Colon (tissue), 2 donors: ENCODE data around the gene ADAMTS17.

Source experiments
- FAIRE-seq: peaks from 2 replicates; lab custom pipeline; 2012; peaks lifted over from hg19 to GRCh38; lab: Jason Lieb, UNC
- donor health status: control.
- donor health status: control.

Gene ADAMTS17

DNA sequence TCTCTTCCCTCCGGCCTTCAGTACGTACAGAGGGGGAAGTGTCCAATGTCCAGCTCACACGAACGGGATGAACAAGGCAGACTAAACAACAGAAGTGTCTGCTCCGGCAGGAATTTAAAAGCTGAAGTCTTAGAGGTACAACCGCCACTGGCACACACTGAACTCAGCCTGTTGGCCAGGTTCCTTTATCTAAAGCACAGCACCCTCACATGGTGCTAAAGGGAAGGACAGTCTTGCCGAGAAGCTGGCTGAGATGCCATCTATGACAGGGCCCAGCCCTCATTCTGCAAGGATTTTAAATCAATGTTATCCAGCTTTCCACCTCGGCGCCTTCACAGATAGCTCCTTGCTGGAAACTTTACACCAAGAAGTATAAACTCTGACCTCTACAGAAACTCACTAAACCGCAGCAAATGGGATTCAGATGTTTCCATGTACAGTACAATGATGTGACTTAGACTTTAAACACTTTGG lies 2.8 kb downstream of the ADAMTS17 start:
- FAIRE-seq, result no peak

DNA sequence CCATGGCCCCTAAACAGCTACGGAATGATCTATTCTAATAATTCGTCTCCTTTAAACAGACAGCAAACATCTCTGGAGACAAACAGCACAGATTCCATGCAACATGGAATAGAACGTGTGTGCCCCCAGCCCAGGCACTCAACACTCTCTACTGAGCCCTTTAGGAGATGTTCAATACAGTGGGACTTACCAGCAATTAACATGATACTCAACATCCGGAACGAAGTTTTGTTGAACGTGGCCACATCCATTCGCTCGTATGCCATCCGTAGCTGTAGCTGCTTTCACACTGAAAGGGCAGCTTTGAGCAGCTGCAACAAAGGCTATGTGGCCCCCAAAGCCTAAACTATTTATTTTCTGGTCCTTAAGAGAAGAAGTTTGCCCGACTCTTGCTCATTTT lies 3.5 kb downstream of the ADAMTS17 start:
- no peak for FAIRE-seq

DNA sequence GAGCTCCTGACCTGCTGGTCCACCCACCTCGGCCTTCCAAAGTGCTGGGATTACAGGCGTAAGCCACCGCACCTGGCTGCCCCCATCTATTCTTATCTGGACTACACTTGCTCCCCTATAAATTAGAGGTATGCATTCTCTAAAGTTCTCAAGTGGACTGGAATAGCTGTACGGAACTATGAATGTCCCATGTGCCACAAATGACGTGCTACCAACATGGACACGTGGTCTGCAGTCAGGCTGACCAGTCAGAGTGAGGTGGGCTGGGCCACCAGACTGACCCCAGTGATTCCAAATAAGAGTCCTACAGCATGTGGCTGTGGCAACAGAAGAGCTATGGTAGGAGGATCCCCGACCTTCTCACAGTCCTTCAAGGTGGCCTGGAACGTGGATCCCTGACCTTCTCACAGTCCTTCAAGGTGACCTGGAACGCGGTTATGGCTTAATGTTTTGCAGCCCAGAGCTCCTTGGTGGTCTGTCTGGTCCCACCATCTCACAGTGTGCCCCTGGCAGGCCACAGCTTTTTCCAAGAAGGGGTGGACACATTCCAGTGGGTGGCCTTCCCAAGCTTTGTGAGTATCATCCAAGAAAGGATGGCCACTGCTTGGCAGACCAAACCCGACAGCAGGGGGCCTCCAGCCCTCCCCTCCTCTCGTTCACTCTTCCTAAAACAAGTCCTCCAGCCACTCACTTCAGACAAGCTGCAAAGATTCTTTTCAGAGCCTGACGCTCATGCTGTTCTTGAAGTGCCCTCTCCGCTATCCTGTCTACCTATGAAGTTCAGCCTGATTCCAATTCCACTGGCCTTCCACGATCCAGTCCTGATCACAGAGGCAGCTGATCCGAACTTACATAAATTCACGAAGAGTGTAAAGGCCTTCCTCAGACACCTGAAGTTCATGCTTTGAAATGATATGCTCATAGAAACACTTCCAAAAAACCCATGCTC lies 4.4 kb downstream of the ADAMTS17 start:
- no peak for FAIRE-seq

DNA sequence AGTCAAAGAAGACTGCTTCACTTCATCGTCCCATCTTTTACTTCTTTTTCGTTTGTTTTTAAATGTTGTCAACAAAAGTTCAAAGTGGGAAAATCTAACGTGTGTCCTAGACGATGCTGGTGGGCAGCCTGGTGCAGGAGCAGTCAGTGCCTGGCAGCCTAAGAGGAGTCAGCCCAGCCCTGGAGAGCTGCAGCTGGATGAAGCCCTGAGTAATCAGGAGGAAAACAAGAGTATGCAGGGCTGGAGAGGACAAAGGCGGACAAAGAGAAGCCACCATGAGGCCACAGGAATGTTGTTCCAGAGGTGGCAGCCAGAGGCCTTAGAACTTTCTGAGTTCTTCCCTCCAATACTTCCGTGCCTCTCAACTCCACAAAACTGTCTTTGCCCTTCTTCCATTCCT lies 5.7 kb downstream of the ADAMTS17 start:
- FAIRE-seq, result no peak

DNA sequence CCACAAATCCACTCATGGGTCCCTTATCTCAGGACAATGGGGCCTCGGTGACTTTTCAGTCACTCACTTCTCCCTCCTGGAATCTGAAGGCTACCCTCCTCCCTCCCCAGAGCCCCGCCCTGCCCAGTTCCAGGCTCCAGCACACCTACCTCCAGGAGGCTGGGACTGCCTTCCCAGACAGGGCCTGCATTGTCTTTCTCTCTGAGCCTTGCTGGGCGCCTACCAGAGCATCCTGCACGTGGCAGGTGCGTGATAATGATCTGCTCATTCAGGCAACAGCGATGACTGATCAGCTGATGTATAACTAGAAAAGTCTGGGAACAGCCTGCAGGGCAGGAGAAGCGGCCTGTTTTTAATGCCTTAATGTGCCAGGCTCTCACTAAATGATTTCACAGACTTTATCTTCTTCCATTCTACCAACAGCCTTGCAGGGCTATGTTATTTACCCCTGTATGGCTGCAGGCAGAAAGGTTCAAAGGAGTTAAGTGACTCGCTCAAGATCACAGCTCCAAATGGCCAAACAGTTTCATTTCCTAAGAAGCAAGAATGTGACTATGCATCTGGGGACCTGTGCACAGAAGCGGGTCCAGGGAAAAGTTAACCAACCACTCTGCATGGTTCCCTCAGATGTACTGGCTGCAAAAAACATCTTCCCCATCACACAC lies 6.3 kb downstream of the ADAMTS17 start:
- no peak for FAIRE-seq

DNA sequence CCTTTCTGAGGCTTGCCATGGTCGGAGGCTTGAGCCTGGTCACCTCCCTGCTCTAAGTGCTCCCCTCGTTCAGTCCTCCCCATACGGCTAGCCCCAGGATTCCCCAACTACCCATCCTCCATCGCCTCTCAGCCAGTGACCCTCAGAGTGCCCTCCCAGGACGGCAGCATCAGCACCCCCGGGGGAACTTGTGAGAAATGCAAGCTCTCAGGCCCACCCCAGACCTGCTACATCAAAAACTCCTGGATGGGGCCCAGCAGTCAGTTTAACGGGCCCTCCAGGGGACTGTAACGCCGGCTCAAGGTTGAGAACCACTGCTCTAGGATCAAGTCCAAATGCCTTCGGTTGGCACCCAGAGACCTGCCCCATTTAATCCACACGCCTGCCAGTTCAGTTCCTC lies 6.9 kb downstream of the ADAMTS17 start:
- no peak for FAIRE-seq

DNA sequence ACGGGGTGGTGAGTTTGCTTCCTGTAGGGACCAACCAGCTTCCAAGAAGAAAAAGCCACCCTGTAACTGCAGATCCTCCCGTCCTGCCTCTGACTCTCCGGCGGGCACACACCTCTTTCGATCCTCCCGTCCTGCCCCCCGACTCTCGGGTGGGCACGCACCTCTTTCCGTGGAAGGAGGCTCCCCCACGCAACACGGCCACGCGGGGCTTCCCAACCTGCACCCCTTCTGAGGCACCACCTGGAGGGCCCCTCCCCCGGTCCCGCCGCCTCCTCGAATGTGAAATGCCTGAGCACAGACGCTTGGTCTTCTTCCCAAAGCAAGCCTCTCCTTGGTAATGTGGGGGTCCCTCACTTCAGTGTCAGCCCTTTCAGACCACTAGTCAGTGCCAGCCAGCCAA lies 7.3 kb downstream of the ADAMTS17 start:
- no peak for FAIRE-seq

DNA sequence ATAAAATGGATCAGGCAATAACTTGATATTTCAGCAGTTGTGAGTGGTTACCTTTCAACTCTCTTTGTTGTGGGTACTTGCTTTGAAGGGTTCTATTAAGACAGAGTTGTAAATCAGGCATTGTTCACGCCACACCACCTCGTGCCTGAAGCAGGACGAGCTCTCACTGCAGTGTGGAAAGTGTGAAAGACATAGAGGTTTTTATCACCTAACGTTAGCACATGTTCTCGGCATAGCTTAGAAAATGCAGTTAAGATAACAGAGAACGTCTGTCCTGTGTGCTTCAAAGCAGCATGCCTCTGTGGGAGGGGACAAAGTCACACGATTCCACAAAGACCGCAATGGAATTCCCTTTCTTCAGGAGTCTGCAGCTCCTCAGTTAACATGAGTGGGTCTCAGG lies 7.8 kb downstream of the ADAMTS17 start:
- FAIRE-seq, result no peak

DNA sequence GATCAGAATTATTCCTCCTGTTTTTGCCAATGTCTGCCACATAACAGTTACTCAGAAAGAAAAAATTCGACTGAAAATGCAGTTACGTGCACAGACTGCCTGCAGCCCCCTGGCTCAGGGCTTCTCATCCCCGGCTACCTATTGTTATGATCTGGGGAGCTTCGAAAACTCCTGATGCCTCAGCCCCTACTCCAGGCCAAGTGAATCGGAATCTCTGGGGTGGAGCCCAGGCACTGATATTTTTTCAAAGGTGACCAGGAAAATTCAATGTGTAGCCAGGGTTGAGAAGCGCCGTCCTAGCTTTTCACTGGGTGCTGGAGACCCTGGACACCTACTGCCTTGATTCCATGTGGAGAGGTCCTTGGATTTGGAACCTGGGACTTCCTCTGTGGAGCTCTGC lies 8.5 kb downstream of the ADAMTS17 start:
- no peak for FAIRE-seq

DNA sequence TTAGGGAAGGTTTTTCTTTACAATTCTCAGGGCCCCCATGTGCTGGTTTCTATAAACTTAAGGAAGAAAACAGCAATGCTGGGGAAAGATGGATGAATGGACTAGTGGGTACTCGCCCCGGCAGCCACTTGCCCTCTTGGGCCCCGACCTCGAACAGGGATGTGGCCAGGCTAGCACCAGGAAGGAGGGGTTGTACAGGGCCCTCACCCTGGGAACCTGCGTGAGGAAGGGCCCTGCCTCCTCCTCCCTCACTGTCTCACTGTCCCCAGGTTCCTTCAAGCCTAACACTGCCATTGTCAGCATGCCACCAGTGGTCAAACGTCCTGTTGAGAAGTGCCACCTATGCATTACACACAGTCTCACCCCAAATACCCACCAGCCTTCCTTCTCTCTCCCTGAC lies 9.1 kb downstream of the ADAMTS17 start:
- FAIRE-seq, result no peak

DNA sequence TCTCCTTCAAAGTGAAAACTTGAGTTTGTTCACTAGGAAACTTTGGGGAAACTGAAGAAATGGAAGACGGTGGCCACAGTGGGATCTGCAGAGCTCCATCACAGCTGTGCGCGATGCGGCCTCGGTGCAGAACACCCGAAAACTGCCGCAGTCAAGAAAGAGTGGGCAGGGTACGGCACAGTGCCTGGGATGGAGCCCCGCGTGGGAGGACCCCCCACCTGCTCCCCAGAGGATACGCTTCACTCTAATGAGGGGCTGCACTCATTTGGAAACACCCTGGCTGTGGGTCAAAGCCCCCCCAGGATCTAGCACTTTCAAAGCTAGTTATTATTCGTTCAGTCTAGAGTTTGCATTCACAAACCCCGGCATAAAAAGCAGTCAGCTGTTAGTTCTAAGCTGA lies 9.5 kb downstream of the ADAMTS17 start:
- no peak for FAIRE-seq

DNA sequence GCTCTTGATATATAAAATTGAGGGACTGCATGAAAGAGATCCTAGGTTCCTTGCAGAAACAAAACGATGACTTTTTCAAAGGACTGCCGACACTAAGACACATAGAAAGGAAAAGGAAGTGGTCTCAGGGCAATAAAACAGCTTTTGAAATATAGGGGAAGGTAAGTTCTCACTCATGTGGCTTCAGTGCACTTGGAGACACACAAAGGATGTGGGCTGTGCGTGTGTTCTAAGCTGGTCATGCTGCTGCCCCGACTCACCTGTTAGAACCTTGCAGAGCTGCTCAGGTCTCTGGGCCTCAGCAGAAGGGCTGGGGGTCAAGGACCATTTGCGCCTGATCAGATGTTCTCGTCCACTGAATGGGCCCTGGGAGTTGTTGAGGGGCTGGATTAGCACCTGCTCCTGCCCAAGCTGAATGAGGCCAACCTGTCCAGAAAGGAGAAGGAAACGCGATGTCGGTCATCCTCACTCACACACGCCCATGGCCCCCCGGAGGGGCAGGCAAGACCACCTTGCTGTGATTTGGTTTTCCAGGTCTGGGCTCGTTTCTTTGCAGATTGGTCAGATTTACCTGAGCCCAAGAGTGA lies 11.1 kb downstream of the ADAMTS17 start:
- FAIRE-seq, result no peak

DNA sequence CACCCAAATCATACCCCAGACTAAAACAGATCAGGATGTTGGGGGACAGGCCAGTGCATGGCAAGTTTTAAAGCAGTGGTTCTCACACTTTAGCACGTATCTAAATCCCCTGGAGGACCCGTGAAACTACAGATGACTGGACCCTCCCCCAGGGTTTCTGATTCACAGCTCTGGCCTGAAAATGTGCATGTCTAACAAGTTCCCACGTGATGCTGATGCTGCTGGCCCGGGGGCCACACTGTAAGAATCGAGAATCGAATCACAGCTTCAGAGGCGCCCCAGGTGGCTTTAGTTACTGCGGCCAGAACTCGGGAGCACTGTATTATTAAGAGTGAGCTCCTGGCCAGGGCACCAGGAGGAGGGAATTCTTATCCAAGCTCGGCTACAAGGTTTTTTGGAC lies 11.6 kb downstream of the ADAMTS17 start:
- no peak for FAIRE-seq

DNA sequence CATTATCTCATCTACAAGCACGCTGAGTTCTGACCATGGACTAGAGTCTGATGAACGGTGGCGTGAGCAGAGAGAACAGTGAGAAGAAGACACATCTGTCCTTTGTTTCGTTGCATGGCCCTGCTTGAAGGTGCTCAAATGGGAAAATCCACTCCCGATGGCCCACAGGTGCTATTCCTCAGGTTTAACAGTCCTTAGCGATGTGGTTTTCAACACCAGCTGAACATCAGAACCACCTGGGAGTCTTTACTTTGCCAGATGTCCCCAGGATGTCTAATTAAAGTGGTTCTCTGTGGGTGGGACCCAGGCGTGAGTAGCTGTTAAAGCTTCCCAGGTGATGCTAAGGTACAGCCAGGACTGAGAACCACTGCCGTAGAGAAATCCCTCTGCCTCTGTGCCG lies 13.0 kb downstream of the ADAMTS17 start:
- no peak for FAIRE-seq

DNA sequence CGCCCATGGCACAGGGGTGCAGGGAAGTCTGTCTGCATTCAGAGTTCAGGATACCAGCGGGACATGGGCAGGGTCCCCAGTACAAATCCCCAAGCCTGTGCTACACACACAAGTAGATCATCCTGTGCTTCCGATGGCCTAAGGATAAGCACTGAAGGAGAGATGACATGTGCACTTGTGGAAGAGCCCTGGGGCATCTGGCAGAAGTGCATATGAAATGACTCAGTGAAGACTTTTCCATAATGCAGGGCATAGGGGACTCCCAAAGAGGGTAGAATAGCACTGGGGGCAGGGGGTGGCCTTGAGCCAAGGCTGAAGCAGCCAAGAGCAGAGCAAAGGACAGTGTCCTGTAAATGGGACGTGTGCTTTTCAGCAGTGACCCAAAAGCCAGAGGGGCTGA lies 22.9 kb downstream of the ADAMTS17 start:
- no peak for FAIRE-seq

DNA sequence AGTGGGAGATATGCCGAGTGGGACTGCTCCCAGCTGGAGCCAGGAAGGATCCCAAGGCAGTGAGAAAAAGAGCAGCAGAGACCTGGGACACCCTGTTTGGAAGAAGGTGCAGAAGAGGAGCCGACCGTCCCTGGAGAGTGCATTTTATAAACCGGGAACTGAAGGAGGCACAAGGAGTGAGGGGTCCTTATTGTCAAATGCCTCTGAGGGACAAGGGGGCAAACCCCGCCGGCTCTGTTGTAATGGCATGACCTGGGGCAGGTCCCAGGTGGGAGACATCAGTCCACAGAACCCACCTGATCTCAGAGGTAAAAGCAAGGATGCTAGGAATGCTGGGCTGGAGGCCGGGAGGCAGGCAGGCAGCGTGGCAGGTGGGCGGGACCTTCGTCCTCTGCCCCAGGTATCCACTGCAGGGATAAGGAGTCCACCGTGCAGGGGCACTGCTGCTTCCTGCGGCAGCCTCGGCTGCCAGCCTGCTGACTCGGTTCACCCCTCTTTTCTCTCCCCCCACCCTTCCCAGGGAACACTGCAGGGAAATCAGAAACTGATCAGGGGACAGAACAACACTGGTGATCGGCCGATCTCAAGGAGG lies 26.9 kb downstream of the ADAMTS17 start:
- FAIRE-seq, result no peak

DNA sequence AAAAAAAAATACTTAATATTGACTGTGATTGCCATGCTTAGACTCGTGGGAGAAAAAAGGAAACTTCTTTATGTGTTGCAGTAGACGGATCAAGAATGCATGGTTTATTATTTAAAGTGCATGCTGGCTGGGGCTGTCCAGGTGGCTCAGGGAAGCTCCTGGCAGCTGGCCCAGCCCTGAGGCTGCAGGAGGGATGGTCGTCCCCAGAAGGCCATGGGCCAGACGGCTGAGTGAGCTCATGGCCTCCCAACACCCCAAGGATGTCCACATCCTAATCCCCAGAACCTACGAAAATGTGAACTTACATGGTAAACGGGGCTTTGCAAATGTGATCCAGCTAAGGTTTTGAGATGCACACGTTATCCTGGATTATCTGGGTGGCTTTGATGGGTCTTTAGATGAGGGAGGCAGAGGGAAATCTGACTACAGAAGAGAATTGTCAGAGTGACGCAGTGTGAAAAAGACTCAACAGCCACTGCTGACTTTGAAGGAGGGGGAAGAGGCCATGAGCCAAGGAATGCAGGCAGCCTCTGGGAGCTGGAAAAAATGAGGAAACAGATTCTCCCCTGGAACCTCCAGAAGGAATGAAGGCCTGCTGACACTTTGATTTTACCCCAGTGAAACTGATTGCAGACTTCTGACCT lies 29.8 kb downstream of the ADAMTS17 start:
- FAIRE-seq, result no peak

DNA sequence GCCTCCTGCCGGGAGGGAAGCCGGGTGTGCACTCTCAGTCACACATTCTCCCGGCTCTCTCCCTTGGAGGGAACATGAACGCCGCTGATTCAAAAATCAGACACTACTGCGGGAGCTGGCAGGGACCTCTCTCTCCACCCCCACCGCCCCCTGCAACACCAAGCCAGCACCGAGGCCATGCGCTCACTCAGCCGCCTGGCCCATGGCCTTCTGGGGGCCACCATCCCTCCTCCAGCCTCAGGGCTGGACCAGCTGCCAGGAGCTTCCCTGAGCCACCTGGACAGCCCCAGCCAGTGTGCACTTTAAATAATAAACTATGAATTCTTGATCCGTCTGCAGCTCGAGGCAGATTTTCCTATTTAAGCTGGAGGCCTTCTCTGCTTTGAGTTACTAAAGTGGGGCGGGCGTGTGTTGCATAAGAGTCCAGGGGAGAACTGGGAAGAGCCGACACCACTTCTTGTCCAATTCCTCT lies 30.6 kb downstream of the ADAMTS17 start:
- FAIRE-seq, result no peak

DNA sequence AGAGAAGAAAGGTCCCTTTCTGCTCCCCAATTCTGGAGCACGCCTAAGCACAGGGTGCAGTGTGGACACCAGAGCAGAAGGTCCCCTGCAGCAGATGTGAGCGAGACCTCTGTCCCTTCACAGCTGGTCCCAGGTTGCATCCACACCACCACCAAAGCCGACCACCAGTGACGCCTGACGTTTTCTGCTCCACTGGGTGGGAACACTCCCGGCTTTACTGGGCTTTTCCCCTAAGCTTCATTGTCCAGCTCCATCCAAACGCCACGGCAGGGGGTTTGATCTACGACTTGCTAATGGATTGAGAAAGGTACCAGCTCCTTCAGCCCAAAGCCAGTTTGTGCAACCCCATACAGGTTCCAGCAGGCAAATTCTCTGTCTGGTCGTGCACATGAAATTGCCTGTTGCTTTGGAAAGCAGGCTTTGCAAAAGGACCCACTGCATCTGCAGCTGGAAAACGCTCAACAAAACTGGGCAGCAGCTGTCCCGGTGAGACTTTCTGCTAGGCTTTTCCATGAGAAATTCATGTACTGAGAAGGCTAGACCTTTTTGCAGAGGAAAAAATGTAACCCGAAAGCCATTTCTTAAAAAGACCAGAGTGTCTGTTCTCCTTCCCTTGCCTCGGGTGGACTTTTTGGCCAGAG lies 31.1 kb downstream of the ADAMTS17 start:
- FAIRE-seq, result no peak

DNA sequence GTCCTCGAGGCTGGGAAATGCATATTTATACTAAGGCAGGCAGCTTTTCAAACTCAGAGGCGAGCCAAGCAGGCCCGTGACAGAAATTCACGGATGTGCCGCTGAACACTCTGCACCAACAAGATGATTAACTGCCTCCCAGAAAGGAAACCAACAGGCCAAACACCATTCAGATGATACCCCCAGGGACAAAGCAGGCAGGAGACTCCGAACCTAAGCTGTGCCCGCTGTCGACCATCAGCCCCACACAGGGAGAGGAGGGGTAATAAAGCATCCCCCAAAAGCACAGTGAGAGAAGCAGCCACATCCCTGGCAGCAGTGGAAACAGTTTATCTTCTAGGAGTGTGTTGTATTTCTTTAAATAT lies 31.8 kb downstream of the ADAMTS17 start:
- FAIRE-seq, result no peak
